Brain pericyte (primary cell): ENCODE data around the gene MIP.
"Not testable (repeated sequence)": the region's sequence is repeated elsewhere in the genome, so short reads cannot be mapped to it uniquely, and the experiment has no call there.

ENCODE experiments used
- DNase-seq: peaks from one replicate; pipeline ENCODE4 v3.0.0-alpha.2; 2012; ENCODE audit warnings: low read depth, low spot score

The MIP gene

GRCh38 chr12:56468216-56469006, 14.0 kb upstream of the MIP start, which contains the start of gene SPRYD4:
Gene SPRYD4, plus strand, starts transcription at chr12:56468578. Its CDS starts 14 bp downstream, at chr12:56468592.
- DNase-seq = peak; percentile 77

- DNase-seq = no peak
These were observed 8.1 kb upstream of the MIP start for GRCh38 chr12:56462565-56462964.

GRCh38 chr12:56461235-56462159, 7.0 kb upstream of the MIP start:
- DNase-seq = no peak

GRCh38 chr12:56457817-56458216, 3.4 kb upstream of the MIP start:
- DNase-seq = no peak

DNA sequence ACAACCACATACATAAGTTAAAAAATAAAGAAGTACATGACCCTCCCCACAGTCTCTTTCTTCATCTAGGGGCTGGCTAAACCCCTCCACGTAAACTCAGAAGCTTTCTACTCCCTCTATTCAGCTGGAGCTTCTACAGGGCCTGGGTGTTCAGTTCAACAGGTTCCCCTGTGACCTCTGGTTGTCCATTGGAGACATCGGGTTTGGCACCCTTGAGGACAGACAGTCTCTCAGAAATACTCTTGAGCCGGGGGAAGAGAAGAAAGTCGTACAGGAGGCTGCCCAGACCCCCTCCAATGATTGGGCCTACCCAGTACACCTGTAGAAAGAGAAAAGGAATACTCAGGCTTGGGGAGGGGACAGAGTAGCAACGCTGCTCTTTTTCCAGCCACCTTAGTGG, 3.3 kb downstream of the MIP start:
- DNase-seq = no peak

GRCh38 chr12:56450241-56450640, 4.2 kb downstream of the MIP start:
- DNase-seq = no peak

- DNase-seq = no peak
These were observed 4.9 kb downstream of the MIP start for GRCh38 chr12:56449622-56449984.

- peak; percentile 70 for DNase-seq
These were observed 5.4 kb downstream of the MIP start, which contains the start of gene TIMELESS for GRCh38 chr12:56448860-56449621. Gene TIMELESS, minus strand, starts transcription at chr12:56449426. Its CDS starts 15,256 bp downstream, at chr12:56434170.

DNA sequence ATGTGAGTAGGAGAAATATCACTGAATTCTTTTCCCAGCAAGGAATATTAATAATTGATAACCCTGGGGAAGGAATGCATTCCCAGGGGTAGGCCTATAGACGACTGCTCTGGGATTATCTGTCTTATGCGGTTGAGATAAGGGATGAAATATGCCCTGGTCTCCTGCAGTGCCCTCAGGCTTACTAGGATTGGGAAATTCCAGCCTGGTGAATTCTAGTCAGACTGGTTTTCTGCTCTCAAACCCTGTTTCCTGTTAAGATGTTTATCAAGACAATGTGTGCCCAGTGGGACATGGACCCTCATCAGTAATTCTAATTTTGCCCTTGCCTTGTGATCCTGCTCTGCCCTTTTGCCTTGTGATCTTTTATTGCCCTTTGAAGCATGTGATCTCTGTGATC, 11.2 kb downstream of the MIP start:
- not testable (repeated sequence) for DNase-seq

GRCh38 chr12:56437430-56438176, 16.9 kb downstream of the MIP start:
- no peak for DNase-seq

GRCh38 chr12:56434828-56435227, 19.6 kb downstream of the MIP start:
- no peak for DNase-seq

DNA sequence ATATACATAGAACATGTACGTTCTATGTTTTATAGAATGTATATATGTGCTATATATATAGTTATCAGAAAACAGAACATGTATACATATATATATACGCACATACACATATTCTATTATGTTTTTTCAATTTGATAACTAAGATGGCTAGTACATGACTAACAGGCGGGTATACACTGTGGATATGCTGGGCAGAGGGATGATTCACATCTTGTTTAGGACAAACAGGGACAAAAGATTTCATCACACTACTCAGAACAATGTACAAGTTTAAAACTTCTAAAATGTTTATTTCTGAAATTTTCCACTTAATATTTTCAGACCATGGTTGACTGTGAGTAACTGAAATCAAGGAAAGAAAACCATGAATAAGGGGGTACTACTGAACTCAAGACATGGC, 22.6 kb downstream of the MIP start:
- no peak for DNase-seq

DNA sequence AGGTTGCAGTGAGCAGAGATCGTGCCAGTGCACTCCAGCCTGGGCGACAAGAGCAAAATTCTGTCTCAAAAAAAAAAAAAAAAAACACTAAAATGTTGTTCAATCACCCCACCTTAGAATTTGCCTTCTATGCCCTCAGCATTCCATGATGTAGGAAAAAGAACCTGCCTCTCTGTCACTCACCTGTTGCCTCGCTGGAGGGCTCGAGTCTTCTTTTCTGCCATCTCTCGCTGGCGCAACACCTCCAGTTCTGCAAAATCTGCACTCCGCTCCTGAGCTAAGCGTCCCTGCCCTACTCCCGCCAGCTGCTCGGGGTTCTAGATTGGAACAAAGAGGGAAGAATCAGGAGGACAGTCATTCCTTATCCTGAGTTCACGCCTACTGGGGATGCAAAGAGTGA, 23.2 kb downstream of the MIP start:
- no peak for DNase-seq

DNA sequence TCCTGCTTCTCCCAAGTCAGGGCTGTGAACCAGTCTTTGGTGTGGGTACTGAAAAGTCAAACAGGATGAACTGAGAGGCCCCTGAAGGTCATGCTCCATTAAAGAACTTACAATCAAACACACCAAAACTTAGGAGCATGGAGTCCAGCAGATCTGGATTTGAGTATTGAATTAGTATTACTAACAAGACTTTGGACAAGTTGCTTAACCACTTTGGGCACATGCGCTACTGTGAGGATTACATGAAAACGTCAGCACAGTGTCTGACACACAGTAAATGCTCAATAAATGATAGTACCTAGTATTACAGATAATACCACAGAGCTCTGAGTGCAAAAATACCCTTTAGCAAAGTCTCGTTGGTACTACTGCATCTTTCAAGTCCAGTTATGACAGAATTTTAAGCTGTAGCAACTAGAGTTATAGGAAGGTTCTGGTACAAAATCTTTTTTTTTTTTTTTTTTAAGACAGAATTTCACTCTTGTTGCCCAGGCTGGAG, 28.5 kb downstream of the MIP start:
- no peak for DNase-seq

DNA sequence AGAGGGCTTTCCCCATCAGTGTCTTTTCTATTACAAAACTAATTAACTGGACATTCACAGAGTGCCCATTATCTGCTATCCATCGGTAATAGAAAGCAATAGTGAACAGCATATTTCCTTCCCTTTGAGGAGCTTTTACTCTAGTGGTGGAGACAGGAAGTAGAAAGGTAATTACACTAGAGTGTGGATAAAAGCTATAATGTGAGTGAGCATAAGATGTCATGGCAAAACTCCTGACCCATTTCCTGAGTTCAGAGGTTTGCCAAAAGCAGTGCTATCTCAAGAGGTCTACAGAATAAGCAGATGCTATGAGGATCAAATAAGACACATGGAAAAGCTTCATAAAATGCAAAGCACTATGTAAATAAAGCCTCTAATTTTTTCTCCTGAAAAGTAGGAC, 29.3 kb downstream of the MIP start:
- no peak for DNase-seq

GRCh38 chr12:56420411-56420810, 34.0 kb downstream of the MIP start:
- no peak for DNase-seq

GRCh38 chr12:56417739-56418138, 36.7 kb downstream of the MIP start:
- no peak for DNase-seq

GRCh38 chr12:56414401-56414800, 40.1 kb downstream of the MIP start:
- no peak for DNase-seq

DNA sequence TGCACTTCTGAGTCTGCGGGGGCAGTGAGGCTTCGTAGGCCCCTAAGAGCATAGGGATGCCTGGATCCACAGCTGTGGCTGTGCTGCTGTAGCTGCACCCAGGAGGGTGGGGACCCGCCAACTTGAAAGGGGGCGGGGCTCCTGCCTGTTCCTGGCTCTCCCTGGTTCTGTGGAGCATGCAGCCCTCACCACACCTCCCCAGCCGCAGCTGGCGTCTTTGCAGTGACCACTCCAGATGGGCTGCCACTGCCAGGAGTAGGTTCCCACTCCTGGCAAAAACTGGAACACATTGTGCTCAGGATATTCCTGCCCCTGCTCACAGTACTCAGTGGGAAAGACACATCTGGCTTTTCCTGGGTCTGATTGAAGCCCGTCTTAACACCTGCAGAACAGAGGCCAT, 41.1 kb downstream of the MIP start:
- no peak for DNase-seq

GRCh38 chr12:56411781-56412639, 42.4 kb downstream of the MIP start:
- DNase-seq = no peak
